ENCODE measurements around the gene BRF1. TPM values are rescaled to one million over a fixed set of nuclear protein-coding genes. Genes with fewer than 3 reads are reported as not detected.
A peak's percentile ranks its signal among the peaks of the same experiment; 100 is the strongest.

Gene BRF1
- total and polyA plus RNA-seq, 2 of the 8 experiments (the other 6 are each of a cell fraction or from before 2014, with no cell fraction given) = 7.7 to 18.3 TPM

- TF ChIP-seq CHD7 (IDR thresholded peaks at IDR 0.05; ENCODE audit: insufficient replicate concordance, low read length) (no peak), GTF2F1 (IDR thresholded peaks at IDR 0.05; ENCODE audit: borderline replicate concordance, low read depth, low read length) (no peak), CBX8 (IDR thresholded peaks at IDR 0.05; ENCODE audit: borderline replicate concordance, low read depth, low read length) (no peak), RAD21 (IDR thresholded peaks at IDR 0.05 in 1 of 2, conservative IDR thresholded peaks at IDR 0.05 in 1 of 2; ENCODE audit: low read depth in 2 of 2, low read length in 2 of 2) (peak; percentile 57 to 75), EGR1 (IDR thresholded peaks at IDR 0.05; ENCODE audit: borderline replicate concordance, low read depth, low read length) (no peak), CHD1 (IDR thresholded peaks at IDR 0.05; ENCODE audit: low read depth, low read length) (no peak), RBBP5 (IDR thresholded peaks at IDR 0.05; ENCODE audit: borderline replicate concordance, low read depth, low read length) (peak; percentile 65; the same call in 1 of the 2 replicates), MAX (IDR thresholded peaks at IDR 0.05) (peak; percentile 88), KDM4A (IDR thresholded peaks at IDR 0.05; ENCODE audit: low read depth, low read length, severe bottlenecking) (peak; percentile 61), JUND (IDR thresholded peaks at IDR 0.05; ENCODE audit: low read length) (no peak), TCF12 (IDR thresholded peaks at IDR 0.05; ENCODE audit: low read depth, low read length) (no peak)
Measured at GRCh38 chr14:105168979-105169507, 131.8 kb downstream of the BRF1 start (continued).
